HepG2 (cell line): ENCODE measurements around the gene ENPP1. TPM values are rescaled to one million over a fixed set of nuclear protein-coding genes. Genes with fewer than 3 reads are reported as not detected.

Source experiments
- ATAC-seq: fragments of 200-7000 bp; cut with Tn5 transposase; 3 replicates; pipeline ENCODE4 v1.9.1; 2020; ENCODE audit warnings: mild to moderate bottlenecking, moderate library complexity
- BruUV-seq: library from RNA; stranded (reverse); fragments of 400-500 nt; replicated peaks from 2 replicates; lab custom pipeline; 2021; lab: Mats Ljungman, UMichigan
- CTCF ChIA-PET: fragments of 300-600 bp; formaldehyde crosslinking; extraction: SDS; loops from one replicate; lab custom pipeline; 2021; ENCODE audit warnings: low total read pairs, inconsistent platforms, low intra/inter-chr PET ratio; lab: Yijun Ruan, JAX
- POLR2A ChIA-PET: fragments of 350-600 bp; sonication (Branson Sonifier 250); formaldehyde crosslinking; loops from one replicate; lab custom pipeline; 2020; ENCODE audit warnings: antibody characterized with exemption, inconsistent platforms; lab: Yijun Ruan, JAX
- DNase-seq: peaks from one replicate; pipeline ENCODE4 v3.0.0-alpha.2; 2015; ENCODE audit warnings: low spot score
- FAIRE-seq: peaks from 3 replicates; lab custom pipeline; 2011; peaks lifted over from hg19 to GRCh38; lab: Jason Lieb, UNC
- H2AFZ ChIP-seq: one replicate; pipeline ENCODE4 v1.6.1; 2011; ENCODE audit warnings: low read length, inconsistent platforms
- H3K27ac ChIP-seq: fragments of 300-600 bp; 3 replicates; pipeline ENCODE4 v1.8.0; 2011; ENCODE audit warnings: mixed run types, mild to moderate bottlenecking, mixed read lengths, low read length, inconsistent platforms; ENCODE audit not compliant: insufficient read depth; ENCODE audit errors: extremely low read length
- H3K27me3 ChIP-seq, 2 experiments: fragments of 200-600 bp in 1 of 2; 2 replicates in 1 of 2; 3 replicates in 1 of 2; pipeline versions ENCODE4 v1.6.0 to v1.8.0; 2011; ENCODE audit warnings: low read length in 2 of 2, mild to moderate bottlenecking in 2 of 2, moderate library complexity in 2 of 2, inconsistent platforms in 1 of 2; ENCODE audit not compliant: insufficient read depth in 2 of 2, control insufficient read depth in 1 of 2
- H3K36me3 ChIP-seq, 2 experiments: fragments of 200-600 bp in 1 of 2; replicated peaks in 1 of 2; 2 replicates in 1 of 2; 3 replicates in 1 of 2; pipeline versions ENCODE4 v1.5.1 to v1.8.0; 2011; ENCODE audit warnings: low read length in 2 of 2, inconsistent platforms in 1 of 2; ENCODE audit not compliant: insufficient read depth in 2 of 2, control insufficient read depth in 1 of 2
- H3K4me1 ChIP-seq: 2 replicates; pipeline ENCODE4 v1.5.1; 2012; ENCODE audit warnings: low read length, inconsistent platforms; ENCODE audit not compliant: insufficient read depth
- H3K4me2 ChIP-seq: 2 replicates; pipeline ENCODE4 v1.6.0; 2011; ENCODE audit warnings: low read depth, low read length, inconsistent platforms
- H3K4me3 ChIP-seq, 3 experiments: fragments of 200-600 bp in 1 of 3; sonication (generic), shearing (Covaris generic) in 1 of 3; replicated peaks in 1 of 3; 2 replicates each; pipeline ENCODE4 v1.5.1; 2011 to 2016; ENCODE audit warnings: low read length in 3 of 3, inconsistent platforms in 2 of 3, low read depth in 2 of 3, mild to moderate bottlenecking in 2 of 3, control low read depth in 1 of 3, mixed read lengths in 1 of 3; ENCODE audit not compliant: insufficient read depth in 1 of 3
- H3K79me2 ChIP-seq: one replicate; pipeline ENCODE4 v1.6.1; 2011; ENCODE audit warnings: low read length, inconsistent platforms; ENCODE audit not compliant: insufficient read depth
- H3K9ac ChIP-seq: 2 replicates; pipeline ENCODE4 v1.6.0; 2011; ENCODE audit warnings: mild to moderate bottlenecking, low read depth, low read length, inconsistent platforms; ENCODE audit not compliant: insufficient read depth
- H3K9me3 ChIP-seq: 2 replicates; pipeline ENCODE4 v1.5.1; 2012; ENCODE audit warnings: mild to moderate bottlenecking, low read length
- H4K20me1 ChIP-seq: 2 replicates; pipeline ENCODE4 v1.6.0; 2011; ENCODE audit warnings: inconsistent platforms, mild to moderate bottlenecking, low read length, moderate library complexity; ENCODE audit not compliant: insufficient read depth
- BCL6 ChIP-seq: IDR thresholded peaks from 2 replicates; pipeline ENCODE4 v1.6.1; 2016; ENCODE audit warnings: missing genetic modification reagents, missing compliant biosample characterization
- CBFB ChIP-seq: sonication (generic); formaldehyde crosslinking; IDR thresholded peaks from 2 replicates; pipeline ENCODE4 v1.4.0; 2020; ENCODE audit warnings: missing genetic modification reagents
- CHD2 ChIP-seq: IDR thresholded peaks from 2 replicates; pipeline ENCODE4 v1.6.1; 2011; ENCODE audit warnings: low read depth, low read length, improper control_type of control experiment
- FOXA3 ChIP-seq: IDR thresholded peaks from 2 replicates; pipeline ENCODE4 v1.6.1; 2016; ENCODE audit warnings: missing genetic modification reagents, missing compliant biosample characterization
- FOXJ3 ChIP-seq: sonication (generic); formaldehyde crosslinking; IDR thresholded peaks from 2 replicates; pipeline ENCODE4 v1.4.0; 2020; ENCODE audit warnings: missing genetic modification reagents, mild to moderate bottlenecking, borderline replicate concordance
- FOXP1 ChIP-seq, 2 experiments: fragments of 450-650 bp in 1 of 2; IDR thresholded peaks; 2 replicates each; pipeline ENCODE4 v1.6.1; 2017 to 2018; ENCODE audit warnings: antibody characterized with exemption in 1 of 2
- NBN ChIP-seq: fragments of 450-650 bp; conservative IDR thresholded peaks from 2 replicates; pipeline ENCODE4 v1.6.1; 2017
- NFAT5 ChIP-seq: sonication (generic); formaldehyde crosslinking; IDR thresholded peaks from 2 replicates; pipeline ENCODE4 v1.4.0; 2020; ENCODE audit warnings: missing genetic modification reagents
- TRAFD1 ChIP-seq: sonication (generic); formaldehyde crosslinking; IDR thresholded peaks from 2 replicates; pipeline ENCODE4 v1.5.1; 2020; ENCODE audit warnings: missing genetic modification reagents, mild to moderate bottlenecking, borderline replicate concordance
- ZNF20 ChIP-seq: sonication (generic); formaldehyde crosslinking; IDR thresholded peaks from 2 replicates; pipeline ENCODE4 v1.4.0; 2020; ENCODE audit warnings: mild to moderate bottlenecking, moderate library complexity, missing genetic modification reagents
- ZNF256 ChIP-seq: sonication (generic); formaldehyde crosslinking; conservative IDR thresholded peaks from 2 replicates; pipeline ENCODE4 v1.4.0; 2020; ENCODE audit warnings: missing genetic modification reagents
- WGBS: methylation state at CpG from one replicate; pipeline ENCODE4 v1.1.6; 2017; ENCODE audit warnings: low lambda C conversion rate; 5-methylcytosine and 5-hydroxymethylcytosine counted together
- in situ Hi-C: cut with HindIII; loops from 2 replicates; pipeline ENCODE4 v1.10.0; 2017; ENCODE audit warnings: low pct_unique_long_range_greater_than_20kb; ENCODE audit not compliant: extremely low pct_ligation_motif_present
- intact Hi-C: fragments of 100-400 bp; cut with micrococcal nuclease; formaldehyde crosslinking; loops from one replicate; pipeline ENCODE4 v1.10.0; 2022; ENCODE audit not compliant: unreplicated experiment
- polyA plus RNA-seq, 8 experiments: library from polyadenylated mRNA; depleted of rRNA in 3 of 8; stranded (reverse) in 7 of 8; unstranded in 1 of 8; fragments of >200 nt; fragmentation: Illumina TruSeq in 4 of 8; extraction: Trizol in 4 of 8; gene quantifications; 2 replicates each; pipeline versions ENCODE4 v1.2.1 to v1.2.3, GENCODE V29; 2011 to 2016; ENCODE audit warnings: low read depth in 4 of 8, missing spikeins in 1 of 8, mixed read lengths in 1 of 8; ENCODE audit not compliant: insufficient read depth in 1 of 8
- total RNA-seq, 5 experiments: library from RNA; depleted of rRNA; stranded (reverse); fragments of >200 nt; fragmentation: Illumina TruSeq; extraction: Trizol; gene quantifications; 2 replicates each; pipeline ENCODE4 v1.2.3, GENCODE V29; 2016; ENCODE audit warnings: low read depth in 1 of 5
- TF ChIP-seq, protein P1 (sequence below): sonication (generic); formaldehyde crosslinking; IDR thresholded peaks from 2 replicates; pipeline ENCODE4 v1.8.0; 2022; ENCODE audit warnings: mild to moderate bottlenecking, missing genetic modification reagents, moderate library complexity

ENPP1 gene
- total and polyA plus RNA-seq, 2 of the 13 experiments (the other 11 are each of a cell fraction or from before 2014, with no cell fraction given), result 56.5 to 160 TPM

- Histone ChIP-seq H4K20me1 (no peaks in the 10 kb centered on the region), H3K4me2 (no peak overlapping the region), H3K79me2 (no peaks in the 10 kb centered on the region), H3K36me3 (peaks cover 31 to 82% of the 10 kb centered on the region in 2 experiments), H2AFZ (no peak overlapping the region), H3K9me3 (no peaks in the 10 kb centered on the region), H3K27ac (no peak overlapping the region), H3K27me3 (no peaks in the 10 kb centered on the region), H3K4me1 (no peaks in the 10 kb centered on the region), H3K4me3 (no peak overlapping the region), H3K9ac (no peak overlapping the region)
- WGBS, result 97% methylated on average over 1 of the region's 1 CpG
- ATAC-seq (no peak), DNase-seq (no peak), FAIRE-seq (no peak)
- intact Hi-C loops (no loop called here), in situ Hi-C loops (no loop called here)
- CTCF ChIA-PET, result no interaction called here
- BruUV-seq, result no TSS peak
- no peak for TF ChIP-seq CHD2
- no peak for TF ChIP-seq NBN
- TF ChIP-seq ZNF20 (CRISPR knock-in tag), result no peak
- no peak for TF ChIP-seq FOXJ3 (CRISPR knock-in tag)
- no peak for TF ChIP-seq CBFB
- POLR2A ChIA-PET, result interaction anchor here (1.3 kb wide), 1 partner anchor 10 kb away, joined by 3 read pairs; no protein-coding TSS in a partner anchor
Observed at GRCh38 chr6:131885237-131885636, 77.4 kb downstream of the ENPP1 start.

GRCh38 chr6:131886517-131886916 lies 78.7 kb downstream of the ENPP1 start:
- Histone ChIP-seq H3K36me3 (peaks cover 27 to 83% of the 10 kb centered on the region in 2 experiments), H3K9ac (no peak overlapping the region), H3K4me3 (no peak overlapping the region), H3K4me1 (no peaks in the 10 kb centered on the region), H3K9me3 (no peaks in the 10 kb centered on the region), H3K27ac (no peak overlapping the region), H3K79me2 (no peaks in the 10 kb centered on the region), H3K4me2 (no peak overlapping the region), H2AFZ (no peak overlapping the region), H4K20me1 (no peaks in the 10 kb centered on the region), H3K27me3 (no peaks in the 10 kb centered on the region)
- BruUV-seq, result no TSS peak
- CTCF ChIA-PET, result no interaction called here
- 89% methylated on average over 4 of the region's 4 CpGs for WGBS
- intact Hi-C loops, result no loop called here
- in situ Hi-C loops, result no loop called here
- no peak for ATAC-seq
- no peak for FAIRE-seq
- no peak for DNase-seq
- POLR2A ChIA-PET, result interaction anchor here (0.8 to 1.3 kb wide), 2 partner anchors 8 to 19 kb away, joined by 4 read pairs; no protein-coding TSS in a partner anchor
- no peak for TF ChIP-seq TRAFD1
- TF ChIP-seq FOXA3 (CRISPR knock-in tag), result 0 out of 2 replicates have a peak, but pooled peaks have one; percentile 20
- TF ChIP-seq ZNF256, result no peak
- no peak for TF ChIP-seq FOXP1 (IDR thresholded peaks at IDR 0.05)
- TF ChIP-seq FOXP1 (CRISPR knock-in tag; IDR thresholded peaks at IDR 0.05), result 0 out of 2 replicates have a peak, but pooled peaks have one; percentile 15
- TF ChIP-seq NFAT5 (CRISPR knock-in tag), result no peak
- no peak for TF ChIP-seq BCL6 (CRISPR knock-in tag)
- TF ChIP-seq, protein P1, sequence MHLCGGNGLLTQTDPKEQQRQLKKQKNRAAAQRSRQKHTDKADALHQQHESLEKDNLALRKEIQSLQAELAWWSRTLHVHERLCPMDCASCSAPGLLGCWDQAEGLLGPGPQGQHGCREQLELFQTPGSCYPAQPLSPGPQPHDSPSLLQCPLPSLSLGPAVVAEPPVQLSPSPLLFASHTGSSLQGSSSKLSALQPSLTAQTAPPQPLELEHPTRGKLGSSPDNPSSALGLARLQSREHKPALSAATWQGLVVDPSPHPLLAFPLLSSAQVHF, result no peak
